ENCODE measurements around the gene NOCT.
"Not testable (repeated sequence)": the region's sequence is repeated elsewhere in the genome, so short reads cannot be mapped to it uniquely, and the experiment has no call there.

Gene NOCT

DNA sequence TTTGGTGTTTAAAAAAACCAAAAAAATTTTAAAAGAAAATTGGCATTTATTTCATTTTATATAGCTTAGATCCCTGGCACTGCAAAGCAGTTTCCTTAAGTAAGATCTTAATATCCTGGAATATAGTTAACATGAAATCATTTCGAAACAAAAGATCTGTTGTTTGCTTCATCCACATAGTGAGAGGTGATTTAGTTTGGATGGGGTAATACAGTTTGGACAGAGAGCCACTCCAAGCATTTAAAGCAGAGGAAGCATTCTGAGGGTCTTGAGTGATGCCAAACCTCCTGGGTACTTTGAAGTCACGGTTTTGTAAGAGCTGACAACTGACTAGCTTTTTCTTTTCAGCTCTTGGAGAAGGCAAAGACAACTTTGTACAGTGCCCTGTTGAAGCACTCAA lies 28.7 kb downstream of the NOCT start:
- DNase-seq: no peak

DNA sequence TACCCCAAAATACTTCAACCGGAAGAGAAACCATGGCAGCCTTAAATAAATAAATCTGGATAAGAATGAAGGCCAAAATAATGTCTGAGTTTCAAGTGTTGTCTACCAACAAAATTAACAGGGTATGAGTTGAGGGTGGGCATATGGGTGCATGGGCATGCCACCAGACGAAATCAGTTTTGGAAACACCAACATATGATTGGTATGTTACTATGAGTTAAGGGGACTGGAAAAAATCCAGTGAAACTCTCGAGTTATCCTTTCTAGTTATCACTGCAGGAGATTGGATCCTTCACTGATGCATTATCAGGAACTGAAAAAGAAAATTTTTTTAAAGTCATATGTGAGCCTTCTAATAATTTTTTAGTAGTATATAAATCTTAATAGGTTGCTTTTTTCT lies 32.4 kb downstream of the NOCT start:
- DNase-seq: no peak

DNA sequence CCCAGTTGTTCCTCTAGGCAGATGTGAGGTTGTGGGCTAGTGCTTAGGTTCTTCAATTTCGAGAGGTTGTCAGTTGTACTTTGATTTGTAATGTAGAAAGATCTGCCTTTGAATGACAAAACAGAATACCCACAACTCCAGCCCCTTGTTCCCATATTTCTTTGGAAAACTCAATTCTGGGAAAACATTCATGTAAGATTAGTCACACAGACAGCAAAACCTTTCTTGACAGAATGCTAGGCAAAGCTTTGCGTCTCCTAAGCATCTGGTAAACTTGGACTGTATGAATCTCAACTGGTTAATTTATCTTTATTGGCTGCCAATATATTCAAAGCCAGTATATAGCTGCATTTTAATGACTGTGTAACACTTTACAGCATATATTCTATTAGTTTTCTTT lies 34.9 kb downstream of the NOCT start:
- no peak for DNase-seq

DNA sequence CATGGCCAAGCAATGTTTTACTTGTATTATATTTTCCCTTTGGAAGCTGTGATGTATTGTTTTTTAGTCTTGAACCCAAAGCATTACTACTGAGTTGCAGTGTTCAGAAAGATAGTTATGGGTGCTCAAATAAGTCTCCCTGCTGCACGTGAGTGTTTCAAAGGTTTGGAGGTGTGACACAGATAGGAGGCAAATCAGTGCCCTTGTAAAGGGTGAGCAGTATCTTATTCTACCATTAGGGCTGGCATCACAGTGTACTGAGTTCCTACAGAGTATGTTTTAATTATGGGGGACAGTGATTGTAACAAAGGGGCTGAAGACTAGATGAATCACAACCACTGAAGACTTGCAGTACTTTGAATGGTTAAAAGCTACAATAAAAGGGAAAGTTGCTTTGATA lies 38.3 kb downstream of the NOCT start:
- DNase-seq: no peak

DNA sequence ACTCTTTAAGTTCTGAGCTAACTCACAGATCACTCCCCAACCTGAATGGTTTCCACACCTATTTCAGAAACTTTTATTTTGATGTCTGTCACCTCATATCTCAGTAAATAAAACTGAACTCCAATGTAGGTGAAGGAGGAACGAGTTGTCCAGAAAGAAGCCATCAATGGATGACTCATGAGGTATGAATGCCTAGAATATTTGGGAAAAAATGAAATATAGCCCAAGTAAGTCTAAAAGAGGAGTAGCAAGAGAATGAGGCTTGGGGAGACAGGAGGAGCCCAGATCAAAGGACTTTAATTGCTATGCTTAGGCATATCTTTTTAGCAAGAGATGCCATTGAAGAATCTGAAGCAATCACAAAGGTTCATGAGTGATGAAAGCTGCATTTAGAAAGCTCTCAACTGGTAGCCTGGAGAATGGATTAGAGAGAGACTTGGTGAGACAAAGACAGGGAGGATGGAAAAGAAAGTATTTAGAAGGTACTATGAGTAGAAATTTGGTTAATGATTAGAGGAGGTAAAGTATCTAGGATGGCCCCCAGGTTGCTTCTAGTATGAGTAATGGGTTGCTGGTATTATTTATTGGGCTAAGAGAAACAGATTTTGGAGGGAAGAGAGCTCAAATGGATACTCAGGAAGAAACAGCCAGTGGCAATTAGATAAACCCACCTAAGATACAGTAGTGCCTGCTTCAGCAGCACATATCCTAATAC lies 39.4 kb downstream of the NOCT start:
- no peak for DNase-seq

DNA sequence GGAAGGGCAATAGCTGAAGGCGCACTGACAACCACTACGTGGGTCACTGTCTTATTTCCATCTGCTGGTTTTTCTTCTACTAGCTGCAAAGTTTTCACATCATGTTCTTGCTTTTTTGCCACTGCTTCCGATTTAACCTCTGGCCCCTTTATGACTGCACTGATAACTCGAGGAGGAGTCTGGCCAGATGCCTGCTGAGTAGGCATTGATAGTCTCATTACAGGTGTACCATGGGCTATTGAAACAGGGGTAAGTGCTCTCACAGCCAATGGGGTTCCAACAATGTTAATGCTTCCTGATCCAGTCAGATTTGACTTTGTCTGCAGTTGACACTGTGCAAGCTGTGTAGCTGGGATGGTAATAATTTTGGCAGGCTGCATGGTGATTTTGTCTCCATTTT lies 43.4 kb downstream of the NOCT start:
- not testable (repeated sequence) for DNase-seq

DNA sequence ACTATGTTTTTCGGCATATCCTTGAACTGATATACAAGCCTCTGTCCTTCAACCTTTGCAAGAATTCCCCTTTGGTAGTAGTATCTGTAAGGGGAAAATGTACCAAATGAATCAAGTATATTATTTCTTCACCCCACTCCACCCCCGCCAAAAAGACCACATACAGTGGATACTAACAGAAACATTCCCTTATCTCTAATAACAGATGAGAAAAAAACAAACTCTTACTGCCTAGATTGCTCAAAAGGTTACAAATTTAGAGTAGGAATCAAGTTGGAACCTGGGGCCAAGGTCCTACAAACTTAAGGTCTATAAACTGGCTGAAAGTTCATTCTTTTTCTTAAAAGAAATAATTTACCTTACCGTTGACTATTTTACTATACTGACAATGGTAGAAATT lies 45.0 kb downstream of the NOCT start:
- DNase-seq: no peak

DNA sequence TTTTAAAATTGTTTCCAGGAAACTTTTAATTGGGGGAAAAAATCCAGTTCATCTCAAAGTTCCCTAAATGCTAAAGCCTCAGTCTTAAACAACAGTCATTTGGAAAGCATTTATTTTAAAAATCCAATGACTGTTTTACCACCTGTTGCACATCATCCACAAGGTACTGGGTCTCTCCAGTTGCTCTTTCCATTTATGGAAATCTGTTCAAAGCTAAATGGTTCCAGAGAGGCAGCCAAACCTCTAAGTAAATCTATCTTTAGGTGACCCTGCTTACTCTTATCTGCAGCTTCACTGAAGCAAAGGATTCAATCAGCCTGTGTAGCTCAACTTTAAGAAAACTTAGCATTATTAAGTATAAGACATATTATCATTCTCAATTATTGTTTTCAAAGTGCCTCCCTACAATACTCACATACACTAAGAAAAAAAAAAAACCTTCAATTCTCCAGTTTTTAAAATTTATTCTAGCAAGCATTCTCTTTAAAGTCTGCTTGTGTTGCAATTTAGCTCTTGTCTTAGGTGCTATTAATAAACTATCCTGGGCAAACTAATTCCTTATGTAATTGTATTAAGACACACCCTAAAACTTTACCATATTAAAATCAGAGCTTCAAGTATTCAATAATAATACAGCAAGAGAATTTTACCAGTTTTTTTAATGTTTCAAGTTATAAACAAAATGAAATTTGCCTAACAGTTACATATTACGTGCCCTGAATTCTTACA lies 60.6 kb downstream of the NOCT start:
- no peak for DNase-seq

DNA sequence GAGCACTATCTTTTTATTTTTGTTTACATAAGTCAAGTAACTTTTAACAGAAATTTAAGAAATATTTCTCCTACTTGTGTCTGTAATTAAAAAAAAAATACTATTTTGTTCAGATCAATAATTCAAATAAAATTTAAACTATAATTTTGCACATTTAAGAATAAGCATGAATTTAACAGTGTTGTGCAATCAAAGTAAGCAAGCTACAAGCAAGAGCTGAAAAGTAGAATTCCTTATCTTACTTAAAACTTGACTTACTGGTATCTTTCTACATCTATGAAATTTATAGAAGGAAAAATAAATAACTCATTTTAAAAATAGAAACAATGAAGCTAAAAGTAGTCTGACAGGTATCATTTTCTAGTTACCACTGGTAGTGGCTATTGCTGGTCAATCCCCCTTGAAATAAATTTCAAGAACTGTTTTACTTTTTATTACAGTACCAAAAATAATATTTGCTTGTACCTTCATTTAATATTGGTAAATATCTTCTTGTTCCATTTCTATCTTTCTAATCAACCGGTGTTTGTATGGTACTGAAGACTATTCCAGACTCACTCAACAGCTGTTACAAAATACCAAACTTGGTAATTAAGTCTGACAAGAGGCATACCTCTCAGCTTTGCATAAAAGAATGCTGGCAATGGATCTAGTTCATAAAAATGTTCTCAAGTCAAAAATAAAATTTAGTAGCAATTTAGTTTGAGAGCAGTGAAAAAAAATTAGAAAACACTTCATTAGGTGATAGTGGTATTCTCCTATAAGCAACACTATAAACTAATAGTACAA lies 62.2 kb downstream of the NOCT start:
- DNase-seq: no peak

DNA sequence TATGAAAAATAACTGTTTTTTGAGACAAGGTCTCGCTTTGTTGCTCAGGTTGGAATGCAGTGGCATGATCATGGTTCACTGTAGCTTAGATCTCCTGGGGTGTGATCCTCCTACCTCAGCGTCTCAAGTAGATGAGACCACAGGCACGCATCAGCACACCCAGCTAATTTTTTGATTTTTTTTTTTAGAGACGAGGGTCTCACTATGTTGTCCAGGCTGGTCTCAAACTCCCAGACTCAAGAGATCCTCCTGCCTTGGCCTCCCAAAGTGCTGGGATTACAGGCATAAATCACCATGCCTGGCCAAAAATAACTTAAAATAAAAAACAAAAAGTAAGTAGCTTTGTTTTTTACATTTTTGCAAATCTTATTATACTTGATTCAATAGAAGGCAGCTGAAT lies 63.3 kb downstream of the NOCT start:
- no peak for DNase-seq

DNA sequence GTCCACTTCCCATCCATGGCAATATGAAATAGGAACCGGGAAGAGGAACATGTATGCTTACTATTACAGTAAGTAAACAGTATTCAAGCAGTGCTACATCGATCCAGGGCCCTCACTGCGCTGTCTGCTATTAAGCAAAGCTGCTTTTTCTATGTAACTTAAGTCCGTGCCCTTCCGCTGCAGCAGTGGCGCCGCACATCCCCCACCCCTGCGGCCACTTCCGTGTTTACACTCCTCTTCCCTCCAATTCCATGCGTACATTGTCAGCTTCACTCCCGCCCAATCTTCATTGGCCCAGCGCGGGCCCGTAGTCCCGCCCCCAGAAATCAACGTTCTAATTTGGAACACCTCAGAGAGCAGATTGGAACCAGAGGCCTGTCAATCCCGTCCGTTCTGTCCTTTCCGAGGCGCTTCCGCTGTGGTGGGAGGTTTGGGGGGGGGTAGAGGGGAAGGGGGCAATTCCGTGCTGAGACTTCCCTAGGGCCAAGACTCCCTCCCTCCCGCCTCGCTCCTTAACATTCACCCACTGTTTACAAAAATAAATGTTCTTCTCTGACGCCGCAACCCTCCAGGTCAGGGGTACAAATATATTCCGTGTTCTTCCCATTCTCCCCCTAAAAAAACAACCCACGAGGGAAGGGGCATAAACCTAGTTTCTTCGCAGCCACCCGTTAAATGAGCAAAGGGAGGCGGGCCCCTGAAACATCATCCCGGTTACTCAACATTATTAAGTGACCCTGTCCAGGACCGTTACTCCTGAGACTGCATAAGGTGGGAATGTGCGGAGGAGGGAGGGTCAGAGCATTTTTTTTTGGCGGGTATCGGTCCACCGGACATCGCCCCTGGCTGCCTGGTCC lies 67.4 kb downstream of the NOCT start:
- peak; percentile 45 to 98 (median 90) for DNase-seq

DNA sequence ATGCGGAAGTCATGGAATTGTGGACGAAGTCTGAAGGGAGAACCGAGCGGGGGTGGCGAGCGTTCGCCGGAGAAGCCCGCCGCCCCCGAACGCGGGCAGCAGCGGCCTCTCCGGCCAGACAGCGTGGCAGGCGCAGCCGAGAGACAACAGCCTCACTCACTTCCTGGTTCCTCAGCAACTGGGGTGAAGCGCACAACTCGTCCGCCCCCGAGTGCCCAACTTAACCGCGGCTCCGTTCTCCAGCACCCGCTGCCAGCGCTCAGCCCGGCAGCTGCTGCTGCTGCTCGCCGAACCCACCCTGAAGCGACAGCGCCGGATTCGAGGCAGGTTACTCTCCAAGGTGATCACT lies 68.0 kb downstream of the NOCT start:
- DNase-seq: peak in 36 of 51 donors; percentile 17 to 87 (median 72)

DNA sequence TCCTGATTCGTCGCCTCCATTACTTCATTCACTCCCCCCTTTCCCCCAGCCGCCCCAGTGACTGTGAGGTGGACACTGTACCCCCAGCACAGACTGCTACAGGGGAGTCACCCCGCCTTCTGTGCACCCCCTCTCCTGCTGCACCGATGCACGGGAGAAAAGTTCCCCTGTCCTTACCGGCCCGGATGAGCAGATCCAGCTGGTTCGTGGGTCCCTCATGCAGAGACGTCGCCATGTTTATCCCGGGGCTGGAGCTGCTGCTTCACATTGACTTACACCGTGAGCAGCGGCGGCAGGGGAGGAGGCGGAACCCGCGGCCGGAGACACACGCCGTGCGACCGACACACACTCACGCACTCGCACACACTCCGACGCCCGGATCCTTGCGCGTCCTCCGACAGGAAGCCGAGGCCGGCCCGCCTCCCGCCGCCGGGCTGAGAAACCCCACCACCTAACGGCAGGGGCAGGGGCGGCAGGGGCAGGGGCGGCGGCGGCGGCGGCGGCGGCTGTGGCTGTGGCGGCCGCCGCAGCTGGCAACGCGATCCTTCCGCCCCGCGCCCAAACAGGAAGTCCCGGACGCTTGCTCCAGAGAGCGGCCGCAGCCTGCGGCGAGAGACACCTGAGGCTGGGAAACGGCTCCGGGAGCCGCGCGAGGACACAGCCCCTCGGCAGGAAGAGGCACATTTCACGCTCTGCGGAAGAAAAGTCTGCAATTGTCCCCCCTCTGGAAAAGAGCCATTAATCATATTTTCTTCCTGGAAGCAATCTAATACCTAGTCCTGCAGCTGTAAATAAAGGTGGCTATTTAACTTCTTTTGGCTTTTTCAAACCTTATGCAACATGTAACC lies 68.6 kb downstream of the NOCT start:
- DNase-seq: peak; percentile 20 to 95 (median 79)

DNA sequence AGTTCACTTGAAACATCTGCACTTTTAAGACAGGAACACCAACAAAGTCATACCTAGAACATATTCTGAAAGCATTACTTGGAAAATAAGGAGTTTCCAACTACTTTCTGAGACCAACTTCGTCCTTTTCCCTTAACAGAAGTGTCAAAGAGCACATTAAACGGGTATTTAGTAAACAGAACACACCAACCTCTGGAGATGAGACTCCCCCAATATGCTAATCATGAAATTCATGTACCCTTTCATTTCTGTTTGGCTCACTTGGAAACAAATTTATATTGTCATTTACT lies 69.2 kb downstream of the NOCT start:
- no peak for DNase-seq

DNA sequence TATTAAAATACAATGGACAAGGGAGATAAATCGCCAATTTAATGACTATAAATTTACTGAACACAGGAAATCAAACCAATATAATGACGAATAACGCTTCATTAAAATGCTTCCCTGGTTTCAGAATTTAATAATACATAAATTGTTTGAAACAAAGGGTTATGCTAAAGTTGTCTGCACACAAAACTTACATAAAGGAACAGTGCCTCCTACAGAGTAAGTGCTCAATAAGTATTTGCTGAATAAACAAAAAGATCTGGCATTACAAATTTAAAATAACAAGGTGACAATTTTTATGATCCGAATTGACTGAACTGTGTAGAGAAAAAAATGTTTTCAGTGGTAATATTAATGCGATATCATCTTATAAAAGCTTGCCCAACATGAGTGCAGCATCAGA lies 69.6 kb downstream of the NOCT start:
- DNase-seq: no peak

DNA sequence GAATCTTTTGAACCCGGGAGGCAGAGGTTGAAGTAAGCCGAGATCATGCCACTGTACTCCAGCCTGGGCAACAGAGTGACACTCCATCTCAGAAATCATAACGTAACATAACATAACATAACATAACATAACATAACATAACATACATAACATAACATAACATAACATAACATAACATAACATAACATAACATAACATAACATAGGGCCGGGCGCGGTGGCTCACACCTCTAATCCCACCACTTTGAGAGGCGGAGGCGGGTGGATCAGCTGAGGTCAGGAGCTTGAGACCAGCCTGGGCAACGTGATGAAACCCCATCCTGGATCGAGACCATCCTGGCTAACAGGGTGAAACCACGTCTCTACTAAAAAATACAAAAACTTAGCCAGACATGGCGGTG lies 76.7 kb downstream of the NOCT start:
- DNase-seq: no peak
